ENCODE data around the gene APOM. TPM values are rescaled to one million over a fixed set of nuclear protein-coding genes. Genes with fewer than 3 reads are reported as not detected.

APOM gene
- total RNA-seq, 1 experiment from 2014 or later, result 2.4 TPM

GRCh38 chr6:31654574-31655348 is 933 bp upstream of the APOM start:
- no peak for DNase-seq (ENCODE audit: extremely low read depth, low read depth)

- DNase-seq (ENCODE audit: extremely low read depth, low read depth), result no peak
Observed at GRCh38 chr6:31657406-31658157, 1.9 kb downstream of the APOM start.

- DNase-seq (ENCODE audit: extremely low read depth, low read depth), result no peak
Observed at GRCh38 chr6:31658158-31658688, 2.5 kb downstream of the APOM start.

- no peak for DNase-seq (ENCODE audit: extremely low read depth, low read depth)
Observed at GRCh38 chr6:31658983-31659648, 3.4 kb downstream of the APOM start.

GRCh38 chr6:31659649-31660380 is 4.1 kb downstream of the APOM start:
- no peak for DNase-seq (ENCODE audit: extremely low read depth, low read depth)

GRCh38 chr6:31660381-31661261 is 4.9 kb downstream of the APOM start, which contains the start of gene C6orf47:
Gene C6orf47 (minus strand): TSS chr6:31660778. CDS start chr6:31659947, 831 bp downstream.
- DNase-seq (ENCODE audit: extremely low read depth, low read depth), result peak; percentile 62

- no peak for DNase-seq (ENCODE audit: extremely low read depth, low read depth)
Observed at GRCh38 chr6:31661262-31662123, 5.8 kb downstream of the APOM start.

GRCh38 chr6:31662124-31662723 is 6.5 kb downstream of the APOM start:
- no peak for DNase-seq (ENCODE audit: extremely low read depth, low read depth)

- DNase-seq (ENCODE audit: extremely low read depth, low read depth), result no peak
Observed at GRCh38 chr6:31663126-31663960, 7.6 kb downstream of the APOM start.

GRCh38 chr6:31663961-31664789 is 8.5 kb downstream of the APOM start:
- no peak for DNase-seq (ENCODE audit: extremely low read depth, low read depth)

GRCh38 chr6:31664790-31665500 is 9.3 kb downstream of the APOM start, which contains the start of gene GPANK1:
Gene GPANK1 (minus strand): TSS chr6:31664997. CDS start chr6:31664478, 519 bp downstream.
- peak; percentile 88 for DNase-seq (ENCODE audit: extremely low read depth, low read depth)

GRCh38 chr6:31665501-31666336 is 10.0 kb downstream of the APOM start, which contains the start of gene CSNK2B:
Gene CSNK2B (plus strand): TSS chr6:31666080. CDS start chr6:31666832, 752 bp downstream.
- peak; percentile 93 for DNase-seq (ENCODE audit: extremely low read depth, low read depth)

- no peak for DNase-seq (ENCODE audit: extremely low read depth, low read depth)
Observed at GRCh38 chr6:31666337-31666965, 10.8 kb downstream of the APOM start.

- no peak for DNase-seq (ENCODE audit: extremely low read depth, low read depth)
Observed at GRCh38 chr6:31669676-31670075, 14.0 kb downstream of the APOM start, which contains the start of gene LY6G5B. Gene LY6G5B (plus strand): TSS chr6:31669976. CDS start chr6:31670951, 975 bp downstream.

All from NCI-H460 (cell line).